Thyroid gland (tissue), 4 donors: ENCODE results near the gene DUSP5.

Experiments used
- CTCF ChIP-seq, 6 experiments: fragments of 200-600 bp in 3 of 6; fragments of 450-650 bp in 3 of 6; sonication (generic) in 3 of 6; IDR thresholded peaks; one replicate each; pipeline ENCODE4 v1.5.1; 2016 to 2019; ENCODE audit warnings: antibody characterized with exemption in 6 of 6, mild to moderate bottlenecking in 2 of 6, inconsistent platforms in 1 of 6, moderate library complexity in 1 of 6
- POLR2A ChIP-seq, 2 donors: fragments of 450-650 bp; IDR thresholded peaks; one replicate each; pipeline ENCODE4 v1.6.1; 2017; ENCODE audit warnings: antibody characterized with exemption in 2 of 2, mild to moderate bottlenecking in 2 of 2, moderate library complexity in 1 of 2

- TF ChIP-seq CTCF (IDR thresholded peaks at IDR 0.05) (no peak), POLR2A (IDR thresholded peaks at IDR 0.05) (no peak)
Measured at GRCh38 chr10:110448682-110449418, 48.9 kb upstream of the DUSP5 start.
